ENCODE data around the gene MRTFA. TPM values are rescaled to one million over a fixed set of nuclear protein-coding genes. Genes with fewer than 3 reads are reported as not detected.

The MRTFA gene
- total RNA-seq, 1 donor from 2014 or later: 64.2 TPM

DNA sequence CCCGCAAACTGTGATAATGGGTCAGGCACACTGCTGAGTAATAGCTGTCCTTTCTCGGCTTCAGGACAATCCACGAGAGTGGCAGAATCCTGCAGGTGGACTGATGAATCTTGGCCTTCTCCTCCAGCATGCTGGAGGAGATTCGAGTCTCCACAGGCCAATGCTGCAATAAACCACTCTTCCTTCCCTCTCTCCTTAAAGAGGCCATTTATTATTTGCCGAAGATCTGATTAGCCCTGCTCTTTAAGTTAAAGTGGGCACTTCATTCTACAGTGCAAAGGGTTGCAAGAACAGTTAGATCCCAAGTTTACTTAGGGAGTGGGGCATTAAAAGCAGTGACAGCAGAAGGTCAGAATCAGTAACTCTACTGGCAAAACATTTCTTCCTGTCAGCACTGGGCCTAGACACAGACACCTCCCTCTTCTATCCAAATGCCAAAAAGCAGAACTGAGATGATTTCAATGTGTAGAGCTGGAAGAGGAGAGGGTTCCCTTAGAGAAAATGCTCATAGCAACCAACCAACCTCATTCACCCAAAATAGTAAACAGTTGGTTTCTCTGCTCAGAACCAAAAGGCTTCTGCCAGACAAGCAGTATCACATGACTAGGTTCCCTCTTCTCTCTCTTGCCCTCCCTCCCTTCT is 144.4 kb downstream of the MRTFA start:
- DNase-seq (ENCODE audit: low spot score): no peak

DNA sequence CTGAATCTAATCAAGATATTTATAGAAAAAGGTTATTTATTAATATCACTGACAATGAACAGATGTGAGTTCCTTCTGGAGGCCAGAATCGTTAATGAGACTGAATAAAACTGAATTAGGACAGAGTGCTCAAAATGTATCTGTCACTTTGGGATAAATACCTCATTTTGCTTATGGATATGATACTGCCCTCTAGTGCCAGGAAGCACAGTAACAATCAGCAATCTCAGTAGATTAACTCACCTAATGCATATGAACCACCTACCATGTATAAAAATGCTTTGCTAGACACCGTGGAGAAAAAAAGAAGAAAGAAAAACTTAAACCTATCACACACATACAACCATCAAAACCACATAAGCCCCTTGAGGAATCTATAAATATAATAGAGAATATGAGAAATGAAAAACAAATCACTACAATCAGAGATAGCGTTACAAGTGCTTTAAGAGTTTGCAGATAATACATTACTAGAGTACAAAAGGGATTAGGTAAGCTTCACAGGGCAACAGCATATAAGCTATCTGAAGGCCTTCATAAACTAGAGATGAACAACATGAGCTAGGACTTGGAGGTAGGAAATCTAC is 148.8 kb downstream of the MRTFA start:
- no peak for DNase-seq (ENCODE audit: low spot score)

DNA sequence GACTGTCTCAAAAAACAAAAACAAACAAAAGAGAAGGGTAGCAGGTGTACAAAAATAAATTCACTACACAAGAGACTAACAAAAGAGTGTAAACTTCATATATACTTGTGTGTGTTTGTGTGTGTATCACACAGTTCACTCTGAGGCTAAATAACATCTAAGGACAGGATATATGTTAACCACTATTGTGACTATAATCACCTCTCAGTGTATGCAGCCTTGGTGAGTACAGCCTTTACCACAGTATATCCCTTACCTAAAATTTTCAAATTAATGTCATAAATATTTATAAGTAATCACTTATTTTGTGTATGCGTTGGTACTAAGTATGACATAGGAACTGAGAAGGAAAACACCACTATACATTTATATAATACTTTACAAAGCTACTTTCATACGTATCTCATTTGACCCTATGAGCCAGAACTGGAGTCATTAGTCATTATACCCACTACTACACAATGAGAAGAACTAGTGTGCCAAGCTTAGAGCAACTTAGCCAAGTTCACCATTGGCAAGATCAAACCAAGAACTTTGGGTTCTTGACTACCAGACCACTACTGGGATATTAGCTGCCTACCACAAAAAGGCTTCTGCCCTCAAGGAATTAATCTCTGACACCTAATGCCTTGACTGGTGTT is 149.4 kb downstream of the MRTFA start:
- no peak for DNase-seq (ENCODE audit: low spot score)

DNA sequence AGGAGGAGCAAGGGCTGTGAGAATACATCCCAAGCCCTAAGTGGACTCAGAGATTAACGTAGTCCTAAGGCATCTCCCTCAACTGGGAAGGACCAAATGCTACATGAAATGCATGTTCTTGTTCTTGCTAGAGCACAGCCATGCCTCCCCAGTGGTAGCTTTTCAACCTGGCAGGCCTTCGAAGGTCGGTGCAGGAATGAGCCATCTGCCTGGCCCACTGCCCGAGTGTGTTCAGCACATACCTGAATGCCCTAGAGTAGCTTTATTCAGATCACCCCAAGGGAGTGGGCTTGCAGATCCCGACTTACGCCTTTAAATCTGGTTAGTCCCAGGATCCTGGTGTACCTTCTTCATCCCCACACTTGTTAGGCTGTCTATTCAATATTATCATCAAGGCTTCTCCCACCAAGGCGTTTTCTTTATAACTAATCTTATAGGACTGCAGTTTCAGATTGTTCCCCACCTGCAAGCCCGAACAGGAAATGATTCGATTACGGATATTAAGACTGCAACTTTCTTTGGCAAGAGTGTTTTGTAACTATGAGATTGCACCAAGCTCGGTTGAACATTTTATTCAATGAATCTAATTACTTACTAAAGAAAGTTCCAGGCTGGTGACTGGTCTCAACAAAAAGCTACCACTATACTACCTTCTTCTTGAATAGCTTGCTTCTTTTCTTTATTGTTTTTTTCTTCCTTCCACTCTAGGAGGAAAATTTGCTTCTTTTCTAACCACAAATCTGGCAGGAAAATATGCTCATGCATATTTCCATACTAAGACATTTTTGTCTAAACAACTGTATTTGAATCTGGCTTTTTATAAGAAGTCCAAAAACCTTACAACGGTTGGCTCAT is 150.5 kb downstream of the MRTFA start:
- no peak for DNase-seq (ENCODE audit: low spot score)

DNA sequence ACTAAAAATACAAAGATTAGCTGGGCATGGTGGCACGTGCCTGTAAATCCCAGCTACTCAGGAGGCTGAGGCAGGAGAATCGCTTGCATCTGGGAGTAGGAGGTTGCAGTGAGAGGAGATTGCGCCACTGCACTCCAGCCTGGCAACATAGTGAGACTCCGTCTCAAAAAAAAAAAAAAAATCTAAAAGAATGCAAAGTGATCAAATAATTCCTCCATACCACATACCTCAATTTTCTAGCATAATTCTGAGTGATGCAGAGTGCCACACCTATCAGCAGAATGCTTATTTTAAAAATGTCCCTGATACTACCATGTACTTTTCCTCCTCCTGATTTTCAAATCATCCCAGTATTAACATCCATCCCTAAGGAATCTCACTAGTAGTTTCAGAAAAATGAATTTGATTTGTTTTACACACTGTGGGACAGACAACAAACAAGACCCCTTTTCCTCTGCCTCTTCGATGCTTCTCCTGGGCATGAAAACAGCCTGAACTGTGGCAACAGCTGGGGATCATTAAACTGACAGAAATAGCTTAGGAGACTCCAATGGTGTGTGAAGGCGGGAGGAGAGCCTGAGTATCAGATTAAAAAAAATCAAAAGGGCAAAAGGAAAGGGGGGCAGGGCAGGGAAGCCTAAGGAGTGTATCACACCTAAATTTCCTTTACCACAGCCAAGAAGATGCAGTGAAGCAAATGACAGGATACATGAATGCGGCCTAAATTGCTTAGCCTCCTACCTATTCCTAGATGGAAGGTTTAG is 151.4 kb downstream of the MRTFA start:
- DNase-seq (ENCODE audit: low spot score): no peak

DNA sequence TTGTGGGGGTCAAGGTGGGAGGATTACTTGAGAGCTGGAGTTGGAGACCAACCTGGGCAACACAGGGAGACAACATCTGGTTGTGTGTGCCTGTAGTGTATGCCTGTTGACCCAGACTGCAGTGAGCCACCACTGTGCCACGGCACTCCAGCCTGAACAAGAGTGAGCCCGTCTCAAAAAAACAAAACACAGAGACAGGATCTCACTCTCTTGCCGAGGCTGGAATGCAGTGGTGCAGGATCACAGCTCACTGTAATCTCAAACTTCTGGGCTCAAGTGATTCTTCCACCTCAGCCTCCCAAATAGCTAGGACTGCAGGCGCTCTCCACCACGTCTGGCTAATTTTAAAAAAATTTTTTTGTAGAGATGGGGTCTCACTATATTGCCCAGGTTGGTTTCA is 153.6 kb downstream of the MRTFA start:
- no peak for DNase-seq (ENCODE audit: low spot score)

DNA sequence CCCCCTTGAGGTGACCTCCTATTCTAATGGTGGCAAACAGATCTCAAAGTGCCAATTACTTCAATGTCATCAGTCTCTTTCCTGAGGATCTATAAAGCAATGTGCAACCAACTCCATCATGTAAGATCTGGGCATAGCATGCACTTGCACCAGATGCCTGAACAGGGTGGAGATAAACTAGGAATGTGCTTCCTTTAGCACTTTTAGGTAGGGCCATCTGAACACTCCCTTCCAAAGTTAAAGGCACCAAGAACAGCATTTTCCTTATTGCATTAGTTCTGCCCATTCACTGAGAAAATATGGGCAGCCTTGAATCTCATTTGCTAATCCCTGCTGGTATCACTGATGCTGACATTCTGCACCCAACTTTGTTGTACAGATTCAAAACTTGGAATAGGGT is 154.1 kb downstream of the MRTFA start:
- no peak for DNase-seq (ENCODE audit: low spot score)

DNA sequence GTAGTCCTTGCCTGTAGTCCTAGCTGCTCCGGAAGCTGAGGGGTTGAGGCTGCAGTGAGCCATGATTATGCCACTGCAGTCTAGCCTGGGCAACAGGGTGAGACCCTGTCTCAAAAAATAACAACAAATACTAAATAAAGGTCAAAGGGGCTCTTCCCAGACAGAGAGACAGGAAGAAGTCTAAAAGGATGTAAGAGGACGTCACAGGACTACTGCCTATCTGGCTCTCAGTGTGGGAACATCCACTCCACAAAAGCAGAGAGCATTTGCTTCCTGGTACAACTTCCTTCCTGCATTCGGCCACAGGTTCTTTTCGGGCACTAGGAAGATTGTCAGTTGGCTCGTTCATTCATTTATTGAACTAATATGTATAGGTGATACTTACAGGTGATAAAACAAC is 155.5 kb downstream of the MRTFA start:
- DNase-seq (ENCODE audit: low spot score): no peak

DNA sequence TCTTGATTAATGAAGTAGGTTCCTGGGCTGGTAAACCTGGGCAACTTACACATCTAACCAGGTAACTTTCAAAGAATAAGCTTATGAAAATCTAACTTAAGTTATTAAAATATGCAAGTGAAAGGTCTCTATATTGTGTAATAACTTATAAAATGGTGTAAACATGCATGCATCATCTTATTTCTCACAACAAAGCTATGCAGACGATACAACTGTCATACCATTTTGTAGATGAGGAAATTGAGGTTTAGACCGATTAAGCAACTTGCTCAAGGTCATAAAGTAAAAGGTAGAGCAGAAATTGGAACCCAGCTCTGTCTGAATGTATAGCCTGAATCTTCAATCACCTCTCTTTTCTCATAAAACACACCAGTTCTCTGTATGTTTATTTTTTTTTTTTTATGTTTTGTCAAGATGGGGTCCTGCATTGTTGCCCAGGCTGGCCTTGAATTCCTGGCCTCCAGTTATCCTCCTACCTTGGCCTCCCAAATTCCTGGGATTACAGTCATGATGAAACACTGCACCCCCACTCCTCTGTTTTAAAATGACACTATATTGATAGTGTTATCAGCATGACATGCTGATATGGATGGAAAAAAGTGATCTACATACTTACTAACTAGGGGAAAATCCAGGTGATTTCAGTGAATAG is 156.5 kb downstream of the MRTFA start:
- DNase-seq (ENCODE audit: low spot score): no peak

DNA sequence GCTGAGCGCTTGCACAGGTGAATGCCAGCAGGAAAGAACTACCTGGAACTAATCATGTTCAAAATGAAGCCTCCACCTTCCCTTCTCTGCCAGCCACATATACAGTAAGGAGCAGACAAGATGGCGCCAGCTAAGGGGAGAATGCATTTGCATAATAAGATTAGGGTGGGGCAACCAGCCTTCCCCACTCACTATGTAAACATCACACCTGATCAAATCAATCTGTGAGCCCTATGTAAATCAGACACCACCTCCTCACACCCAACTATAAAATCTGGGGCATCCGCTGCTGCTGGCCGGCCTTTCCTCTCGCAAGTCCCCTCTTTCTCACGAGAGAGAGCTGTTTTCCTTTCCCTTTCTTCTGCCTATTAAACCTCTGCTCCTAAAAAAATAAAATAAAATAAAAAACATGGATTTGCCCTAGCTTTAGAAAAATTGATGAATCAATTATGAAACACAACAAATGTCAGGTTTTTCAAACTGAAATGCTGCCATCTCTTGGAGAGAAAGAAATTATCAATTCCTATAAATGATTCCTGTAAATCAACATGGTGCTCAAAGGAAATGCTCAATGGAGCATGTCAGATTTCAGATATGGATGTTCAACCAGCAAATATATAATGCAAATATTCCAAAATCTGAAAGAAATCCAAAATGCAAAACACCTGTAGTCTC is 157.3 kb downstream of the MRTFA start:
- no peak for DNase-seq (ENCODE audit: low spot score)

DNA sequence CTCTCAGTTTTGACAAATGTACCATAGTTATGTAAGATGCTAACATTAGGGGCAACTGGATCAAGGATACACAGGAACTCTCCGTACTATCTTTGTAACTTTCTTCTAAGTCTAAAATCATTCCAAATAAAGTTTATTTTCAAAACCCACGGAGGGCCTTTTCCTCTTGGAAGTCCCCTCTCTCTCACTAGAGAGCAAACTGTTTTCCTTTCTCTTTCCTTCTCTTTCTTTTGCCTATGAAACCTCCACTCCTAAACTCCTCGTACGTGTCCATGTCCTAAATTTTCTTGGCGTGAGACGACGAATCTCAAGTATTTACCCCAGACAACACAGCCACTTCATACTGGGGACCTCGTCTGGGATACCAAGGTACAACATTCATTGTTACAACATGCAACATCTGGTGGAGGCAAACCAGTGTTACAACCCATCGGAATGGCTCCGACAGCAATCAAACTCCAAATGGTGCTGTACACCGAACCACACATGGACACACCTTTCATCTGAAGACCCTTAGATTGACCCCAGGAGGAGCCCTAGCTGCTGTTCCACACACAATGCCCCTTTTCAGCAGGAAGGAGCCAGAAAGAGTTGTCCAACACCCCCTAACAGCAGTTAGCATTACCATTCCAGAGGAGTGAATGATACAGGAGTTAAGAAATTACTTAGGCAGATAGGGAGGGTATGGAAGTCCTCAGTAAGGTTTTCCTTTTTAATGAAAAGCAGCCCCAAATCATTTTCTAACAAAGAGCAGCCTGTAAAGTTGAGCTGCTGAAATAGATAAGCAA is 158.0 kb downstream of the MRTFA start:
- no peak for DNase-seq (ENCODE audit: low spot score)

DNA sequence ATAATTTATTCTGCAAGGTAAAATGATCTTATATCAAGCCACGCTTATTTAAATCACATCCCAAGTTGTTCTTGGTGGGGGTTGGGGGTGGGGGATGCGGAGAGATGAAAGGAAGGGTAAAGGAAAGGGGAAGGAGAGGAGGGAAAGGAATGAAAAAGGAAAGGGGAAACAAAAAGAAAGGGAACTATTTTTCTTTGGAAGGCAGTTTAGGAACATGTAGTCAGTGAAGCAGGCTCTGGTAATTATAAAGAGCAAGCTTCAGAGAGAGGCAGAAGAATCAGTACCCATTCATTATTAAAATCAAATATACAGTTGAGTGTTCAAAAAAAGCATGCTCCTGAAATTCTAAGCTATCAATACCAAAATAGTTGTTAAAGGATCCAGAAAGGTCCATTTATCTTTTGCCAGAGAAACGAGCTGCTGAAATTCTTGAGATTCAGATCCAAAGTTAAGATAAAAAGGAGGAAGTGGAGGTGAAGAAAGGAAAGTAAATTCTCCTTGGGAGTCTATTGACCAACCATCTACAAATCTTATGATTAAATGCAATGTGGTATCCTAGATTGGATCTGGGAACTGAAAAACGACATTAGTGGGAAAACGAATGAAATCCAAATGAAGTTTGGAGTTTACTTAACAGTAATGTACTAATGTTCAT is 158.7 kb downstream of the MRTFA start:
- DNase-seq (ENCODE audit: low spot score): no peak

DNA sequence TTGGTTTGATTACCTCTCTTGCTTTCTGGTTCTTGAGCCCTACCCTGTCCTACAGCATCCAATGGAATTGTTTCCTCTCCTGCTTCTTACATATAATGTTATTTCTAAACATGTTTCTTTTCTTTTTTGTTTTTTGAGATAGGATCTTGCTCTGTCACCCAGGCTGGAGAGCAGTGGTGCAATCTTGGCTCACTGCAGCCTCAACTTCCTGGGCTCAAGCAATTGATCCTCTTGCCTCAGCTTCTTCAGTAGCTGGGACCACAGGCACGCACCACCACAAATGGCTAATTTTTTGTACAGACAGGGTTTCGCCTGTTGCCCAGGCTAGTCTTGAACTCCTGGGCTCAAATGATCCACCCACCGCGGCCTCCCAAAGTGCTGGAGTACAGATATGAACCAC is 160.2 kb downstream of the MRTFA start:
- no peak for DNase-seq (ENCODE audit: low spot score)

DNA sequence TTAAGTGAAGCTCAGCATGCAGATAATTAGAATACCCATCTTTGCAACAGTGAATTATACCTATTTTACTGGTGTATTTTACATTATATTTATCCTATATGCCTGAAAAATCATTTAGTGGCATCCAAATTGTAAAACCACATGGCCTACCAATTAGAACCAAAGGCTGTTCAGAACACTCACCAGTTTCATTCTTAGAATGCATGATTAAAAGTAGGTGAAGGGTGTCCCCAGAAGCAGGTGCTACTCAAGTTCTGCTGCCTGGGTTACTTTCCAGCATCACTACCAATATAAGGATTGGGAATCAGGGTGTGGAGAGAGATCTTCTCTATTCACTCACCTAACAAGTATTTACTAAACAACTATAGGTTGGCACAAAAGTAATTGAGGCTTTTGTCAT is 162.8 kb downstream of the MRTFA start:
- DNase-seq (ENCODE audit: low spot score): no peak

DNA sequence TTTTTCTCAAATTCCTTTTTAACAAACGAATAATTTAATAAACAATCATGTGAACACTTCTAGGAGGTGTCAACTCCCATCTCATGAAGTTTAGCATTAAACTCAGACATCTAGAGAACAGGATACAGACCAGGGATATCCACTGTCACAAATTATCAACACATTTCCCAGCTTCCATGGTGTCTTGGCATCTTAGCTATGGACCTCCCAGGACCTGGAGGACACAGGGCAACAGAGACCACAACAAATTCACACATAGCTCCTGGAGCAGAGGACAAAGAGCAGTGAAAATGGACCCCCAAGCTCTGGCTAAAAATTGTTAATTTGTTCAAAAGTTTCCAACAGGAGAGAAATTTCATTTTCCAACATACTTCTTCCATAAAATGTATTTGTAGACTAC is 163.9 kb downstream of the MRTFA start:
- DNase-seq (ENCODE audit: low spot score): no peak

DNA sequence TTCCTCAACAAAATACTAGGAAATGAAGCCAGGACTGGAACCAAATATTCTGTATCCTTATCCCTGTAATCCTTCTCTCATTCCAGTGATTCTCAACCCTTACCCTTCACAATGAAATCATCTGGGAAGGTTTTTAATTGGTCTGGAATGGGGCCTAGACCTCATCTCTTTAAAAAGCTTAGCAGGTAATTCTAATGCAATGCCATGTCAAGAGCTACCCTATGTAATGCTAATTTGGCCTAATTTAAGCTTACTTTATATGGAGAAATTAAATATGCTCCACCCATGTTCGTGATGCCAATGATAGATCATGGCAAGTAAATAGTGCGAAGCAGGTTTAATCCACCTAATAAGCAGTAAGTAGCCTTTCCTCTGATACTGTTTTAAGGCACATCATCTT is 164.5 kb downstream of the MRTFA start:
- DNase-seq (ENCODE audit: low spot score): no peak

DNA sequence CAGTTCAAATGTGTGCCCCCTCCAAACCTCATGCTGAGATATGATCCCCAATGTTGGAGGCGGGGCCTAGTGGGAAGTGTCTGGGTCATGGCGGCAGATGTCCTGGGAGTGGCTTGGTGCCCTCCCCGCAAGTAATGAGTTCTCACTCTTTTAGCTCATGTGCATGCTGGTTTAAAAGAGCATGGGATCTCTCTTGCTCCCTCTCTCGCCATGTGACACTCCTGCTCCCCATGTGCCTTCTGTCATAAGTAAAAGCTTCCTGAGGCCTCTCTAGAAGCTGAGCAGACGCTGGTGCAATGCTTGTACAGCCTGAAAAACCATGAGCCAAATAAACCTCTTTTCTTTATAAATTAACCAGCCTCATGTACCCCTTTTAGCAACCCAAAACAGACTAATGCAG is 167.3 kb downstream of the MRTFA start:
- DNase-seq (ENCODE audit: low spot score): no peak

DNA sequence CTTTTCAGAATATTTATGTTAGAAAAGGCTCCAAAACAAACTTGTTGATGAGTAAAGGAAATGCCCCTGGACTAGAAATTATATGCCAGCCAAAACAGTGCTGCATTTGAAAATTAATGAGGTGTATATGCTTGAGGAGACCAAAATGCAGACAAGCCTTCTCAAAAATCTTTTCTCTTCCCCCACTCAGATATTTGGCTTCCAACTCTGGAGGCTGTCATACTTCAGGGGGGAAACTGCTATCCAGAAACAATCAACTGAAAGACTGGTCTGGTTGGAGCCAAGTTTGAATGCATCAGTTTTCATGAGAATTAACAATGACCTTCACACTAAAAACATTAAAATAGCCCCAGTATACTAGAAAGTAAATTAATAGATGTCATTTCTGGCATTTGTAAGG is 167.9 kb downstream of the MRTFA start:
- DNase-seq (ENCODE audit: low spot score): no peak

DNA sequence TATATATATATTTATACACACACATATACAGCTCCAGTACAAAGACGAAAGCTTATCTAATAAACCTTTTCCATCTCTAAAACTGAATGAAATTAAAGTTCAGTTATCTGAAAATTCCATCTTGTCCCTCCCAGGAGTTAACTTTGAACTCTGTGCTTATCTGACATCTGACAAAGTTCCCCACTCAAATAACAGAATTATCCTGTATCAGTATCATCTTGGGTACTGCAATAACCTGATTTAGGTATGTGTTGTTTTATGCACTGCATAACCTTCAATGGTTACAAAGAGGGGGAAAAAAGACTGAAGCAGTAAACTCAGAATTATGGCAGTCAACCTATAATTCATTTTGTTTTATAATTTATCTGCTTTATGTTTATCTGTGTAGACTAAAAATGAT is 169.5 kb downstream of the MRTFA start:
- DNase-seq (ENCODE audit: low spot score): no peak
